Measurements from ENCODE around the gene DDX21.

- TF ChIP-seq POLR2A (IDR thresholded peaks at IDR 0.05) (no peak), CTCF (IDR thresholded peaks at IDR 0.05) (no peak), POLR2AphosphoS5 (IDR thresholded peaks at IDR 0.05) (no peak)
Measured at GRCh38 chr10:68955355-68955831, 577 bp upstream of the DDX21 start.
